NCI-H82 treated with DMSO at 0.1 percent for 48 hours (cell line): ENCODE data around the gene CAPN15.

ENCODE experiments used
- DNase-seq: peaks from one replicate; lab custom pipeline; 2025; ENCODE audit not compliant: unreplicated experiment; lab: John Stamatoyannopoulos, UW

Gene CAPN15

GRCh38 chr16:575354-576196, 48.1 kb downstream of the CAPN15 start:
- DNase-seq = no peak

DNA sequence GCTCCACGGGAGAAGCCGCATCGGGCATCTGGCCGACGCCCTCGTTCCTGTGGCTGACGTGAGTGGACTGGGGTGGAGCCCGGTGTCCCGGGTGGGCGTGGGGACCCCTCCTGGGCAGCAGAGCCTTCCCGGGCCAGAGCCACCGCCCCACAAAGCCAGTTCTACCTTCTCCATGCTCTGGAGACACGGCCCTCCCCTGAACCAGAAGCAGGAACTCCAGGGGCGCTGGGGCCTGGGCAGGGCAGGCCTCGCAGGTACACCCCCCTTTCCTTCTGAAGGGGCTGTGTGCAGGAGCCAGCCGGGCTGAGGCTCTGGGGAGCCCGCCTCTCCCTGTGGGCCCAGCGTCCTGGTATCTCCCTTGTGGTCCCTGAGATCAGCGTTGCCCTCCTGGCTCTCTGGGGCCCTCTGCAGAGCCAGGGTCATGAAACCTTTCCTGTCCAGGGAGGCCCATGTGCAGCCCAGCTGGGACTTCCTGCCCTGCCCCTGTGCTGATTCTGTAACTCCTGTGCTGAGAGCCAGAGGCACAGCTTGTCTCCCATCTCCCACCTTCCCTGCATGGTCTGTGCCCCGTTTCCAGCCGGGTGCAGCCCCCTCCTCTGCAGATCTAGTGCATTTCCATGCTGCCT, 48.8 kb downstream of the CAPN15 start:
- DNase-seq = no peak

DNA sequence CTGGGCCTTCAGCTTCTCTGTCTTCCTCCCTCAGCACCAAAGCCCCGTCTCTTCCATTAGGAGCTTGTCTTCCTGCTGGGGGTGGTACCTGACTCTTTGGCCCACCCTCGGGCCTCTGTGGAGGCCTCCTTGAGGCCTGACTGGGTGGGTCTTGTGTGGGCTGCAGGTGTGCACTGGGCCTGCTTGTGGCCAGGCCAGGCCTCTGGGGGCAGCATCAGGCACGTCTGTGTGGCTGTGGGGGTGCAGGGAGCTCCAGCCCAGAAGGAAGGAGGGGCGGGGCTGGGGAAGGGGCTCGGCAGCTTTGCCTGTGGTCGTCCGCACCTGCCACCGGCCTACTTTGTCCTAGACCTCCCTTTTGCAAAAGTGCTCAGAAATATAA, 49.3 kb downstream of the CAPN15 start:
- no peak for DNase-seq

GRCh38 chr16:577796-578195, 50.3 kb downstream of the CAPN15 start:
- no peak for DNase-seq

DNA sequence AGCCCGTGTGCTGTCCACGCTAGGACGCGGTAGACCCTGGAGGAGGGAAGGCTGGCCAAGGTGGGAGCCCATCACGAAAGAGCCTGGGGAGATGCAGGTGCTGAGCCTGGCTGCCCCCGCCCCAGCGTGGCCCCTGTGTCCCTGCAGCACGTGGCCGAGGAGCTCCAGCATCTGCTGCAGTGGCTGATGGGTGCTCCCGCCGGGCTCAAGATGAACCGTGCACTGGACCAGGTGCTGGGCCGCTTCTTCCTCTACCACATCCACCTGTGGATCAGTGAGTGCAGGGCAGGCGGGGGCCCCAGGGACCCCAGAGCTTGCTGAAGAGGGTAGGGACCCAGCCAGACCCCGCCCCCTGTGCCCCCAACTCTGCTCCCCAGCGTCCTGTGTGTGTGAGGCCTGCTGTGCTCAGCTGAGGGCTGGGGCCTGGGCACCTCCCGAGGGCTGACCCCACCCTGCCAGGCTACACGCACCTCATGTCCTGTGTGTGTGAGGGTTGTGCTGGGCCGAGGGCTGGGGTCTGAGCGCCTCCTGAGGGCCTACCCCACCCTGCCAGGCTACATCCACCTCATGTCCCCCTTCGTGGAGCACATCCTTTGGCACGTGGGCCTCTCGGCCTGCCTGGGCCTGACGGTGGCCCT, 50.8 kb downstream of the CAPN15 start:
- no peak for DNase-seq

DNA sequence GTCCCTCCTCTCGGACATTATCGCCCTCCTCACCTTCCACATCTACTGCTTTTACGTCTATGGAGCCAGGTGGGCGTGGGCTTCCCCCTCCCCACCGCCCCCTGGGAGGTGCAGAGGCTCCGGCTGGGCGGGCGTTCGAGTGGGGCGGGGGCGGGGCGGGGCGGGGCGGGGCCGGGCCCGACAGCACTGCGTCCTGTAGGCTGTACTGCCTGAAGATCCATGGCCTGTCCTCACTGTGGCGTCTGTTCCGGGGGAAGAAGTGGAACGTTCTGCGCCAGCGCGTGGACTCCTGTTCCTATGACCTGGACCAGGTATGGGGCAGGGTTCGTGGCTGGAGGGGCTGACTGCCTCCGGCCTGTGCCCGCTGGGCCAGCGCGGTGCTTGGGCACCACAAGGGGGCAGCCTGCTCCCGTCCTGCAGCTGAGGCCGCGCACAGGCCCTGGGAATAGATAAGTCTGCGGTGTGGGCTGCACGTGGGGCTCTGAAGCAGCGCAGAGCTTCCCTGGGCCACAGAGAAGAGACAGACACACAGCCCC, 51.4 kb downstream of the CAPN15 start:
- peak; percentile 58 for DNase-seq

GRCh38 chr16:580141-580945, 52.8 kb downstream of the CAPN15 start:
- no peak for DNase-seq

GRCh38 chr16:580946-581498, 53.5 kb downstream of the CAPN15 start:
- no peak for DNase-seq

DNA sequence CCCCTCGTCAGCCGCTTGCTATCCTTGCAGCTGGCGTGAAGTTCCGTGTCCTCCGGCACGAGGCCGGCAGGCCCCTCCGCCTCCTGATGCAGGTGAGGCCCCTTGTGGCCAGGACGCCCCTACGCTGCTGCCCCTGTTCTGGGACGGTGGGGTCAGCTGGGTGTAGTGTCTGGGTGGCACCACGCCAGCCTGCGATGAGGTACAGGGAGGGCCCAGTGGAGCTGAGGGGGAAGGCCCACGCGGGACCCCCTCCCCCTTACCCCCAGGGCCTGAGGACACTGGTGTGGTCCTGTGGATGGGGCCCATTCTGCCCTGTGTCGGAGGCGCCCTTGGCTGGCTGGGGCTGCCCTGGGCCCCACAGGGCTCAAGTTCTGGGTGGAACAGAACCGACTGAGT, 54.7 kb downstream of the CAPN15 start:
- no peak for DNase-seq

DNA sequence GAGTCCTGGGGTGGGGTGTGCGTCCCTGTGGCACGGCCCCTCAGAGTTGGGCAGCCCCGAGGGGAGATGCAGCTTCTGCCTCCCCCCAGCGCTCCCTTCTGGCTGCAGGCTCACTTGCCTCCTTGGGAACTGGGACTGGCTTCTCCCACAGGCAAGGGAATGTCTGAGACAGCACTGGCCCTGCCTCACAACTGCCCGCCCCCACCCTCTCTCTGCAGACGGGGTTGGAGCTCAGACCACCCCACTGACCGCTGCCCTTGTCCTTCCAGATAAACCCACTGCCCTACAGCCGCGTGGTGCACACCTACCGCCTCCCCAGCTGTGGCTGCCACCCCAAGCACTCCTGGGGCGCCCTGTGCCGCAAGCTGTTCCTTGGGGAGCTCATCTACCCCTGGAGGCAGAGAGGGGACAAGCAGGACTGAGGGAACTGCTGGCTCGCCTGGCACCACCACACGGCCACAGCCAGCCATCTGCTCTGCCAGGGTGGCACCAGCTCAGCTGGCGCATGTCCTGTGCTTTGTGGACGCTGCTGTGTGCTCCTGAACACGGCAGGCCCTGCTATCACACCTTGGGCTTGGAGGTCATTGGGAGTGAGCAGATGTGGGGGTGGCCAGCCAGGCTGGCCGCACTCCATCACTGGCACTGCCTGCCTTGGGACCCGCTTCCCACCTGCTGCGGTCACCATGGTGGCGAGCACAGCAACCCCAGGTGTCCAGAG, 55.3 kb downstream of the CAPN15 start:
- no peak for DNase-seq

DNA sequence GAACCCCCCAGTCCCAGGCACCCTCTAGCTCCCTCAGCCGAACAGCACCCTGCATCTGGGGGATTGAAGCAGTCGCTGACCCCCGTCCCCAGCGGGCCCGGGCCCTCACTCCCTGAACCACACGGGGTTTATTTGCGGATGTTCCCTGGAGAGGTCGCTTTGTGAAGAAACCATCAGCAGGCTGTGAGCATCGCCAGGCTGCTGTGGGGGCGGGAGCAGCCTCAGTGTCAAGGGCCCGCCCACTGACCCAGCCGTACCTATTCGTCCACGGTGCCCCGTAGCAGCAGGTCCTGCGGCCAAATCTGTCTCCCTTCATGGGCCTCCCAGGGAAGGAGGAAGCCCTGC, 55.9 kb downstream of the CAPN15 start:
- DNase-seq = no peak

GRCh38 chr16:583815-584591, 56.5 kb downstream of the CAPN15 start:
- DNase-seq = no peak

DNA sequence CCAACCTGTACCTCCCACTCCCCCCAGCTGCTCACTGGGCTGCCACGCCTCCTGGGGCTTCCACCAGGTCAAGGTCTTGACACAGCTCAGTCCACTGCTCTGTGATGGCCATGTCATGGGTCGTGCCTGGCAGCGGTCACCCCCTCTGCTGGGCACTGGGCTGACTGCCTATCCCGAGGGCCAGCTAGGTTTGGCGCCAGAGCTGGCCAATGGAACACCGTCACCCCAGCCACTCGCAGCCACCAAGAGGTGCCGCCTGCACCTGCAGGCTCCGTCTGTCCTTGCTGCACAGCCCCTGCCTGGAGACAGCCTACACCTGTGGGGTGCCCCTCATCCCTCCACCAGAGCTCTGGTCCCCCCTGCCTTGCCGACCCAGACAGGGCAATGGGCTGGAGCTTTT, 57.8 kb downstream of the CAPN15 start:
- no peak for DNase-seq

DNA sequence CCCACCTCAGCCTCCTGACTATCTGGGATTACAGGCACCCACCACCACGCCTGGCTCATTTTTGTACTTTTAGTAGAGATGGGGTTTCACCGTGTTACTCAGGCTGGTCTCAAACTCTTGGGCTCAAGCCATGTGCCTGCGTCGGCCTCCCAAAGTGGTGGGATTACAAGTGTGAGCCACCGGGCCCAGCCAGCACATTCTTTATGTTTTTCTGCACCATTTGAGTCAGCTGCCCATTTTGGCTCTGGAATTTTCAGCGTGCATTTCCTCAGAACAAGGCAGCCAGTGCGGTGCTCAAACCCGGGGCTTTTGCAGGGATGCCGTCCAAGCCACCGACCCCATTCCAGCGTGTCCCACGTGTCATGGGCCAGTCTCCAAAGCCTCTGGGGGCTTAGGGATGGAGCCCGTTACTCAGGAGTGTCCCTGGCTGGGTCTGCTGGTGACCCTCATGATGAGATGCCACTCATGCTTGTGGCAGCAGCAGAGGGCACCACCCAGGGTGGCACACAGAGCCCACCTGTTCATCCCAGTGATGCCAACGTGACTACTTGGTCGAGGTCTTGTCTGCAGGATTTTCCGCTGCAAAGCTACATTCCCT, 58.6 kb downstream of the CAPN15 start:
- no peak for DNase-seq

- DNase-seq = no peak
These were observed 59.4 kb downstream of the CAPN15 start for GRCh38 chr16:586645-587590.

DNA sequence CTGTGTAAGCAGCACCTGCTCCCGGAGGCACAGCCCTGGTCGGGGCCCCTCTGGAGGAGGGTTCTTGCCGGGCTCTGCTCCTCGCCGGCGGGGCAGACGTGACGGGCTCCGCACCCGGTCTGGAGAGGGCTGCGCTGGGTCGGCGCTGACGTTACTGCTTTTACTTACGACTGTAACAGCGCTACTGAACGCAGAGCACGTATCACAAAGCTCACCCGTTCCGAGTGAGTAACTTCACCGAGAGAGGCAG, 61.1 kb downstream of the CAPN15 start:
- no peak for DNase-seq

DNA sequence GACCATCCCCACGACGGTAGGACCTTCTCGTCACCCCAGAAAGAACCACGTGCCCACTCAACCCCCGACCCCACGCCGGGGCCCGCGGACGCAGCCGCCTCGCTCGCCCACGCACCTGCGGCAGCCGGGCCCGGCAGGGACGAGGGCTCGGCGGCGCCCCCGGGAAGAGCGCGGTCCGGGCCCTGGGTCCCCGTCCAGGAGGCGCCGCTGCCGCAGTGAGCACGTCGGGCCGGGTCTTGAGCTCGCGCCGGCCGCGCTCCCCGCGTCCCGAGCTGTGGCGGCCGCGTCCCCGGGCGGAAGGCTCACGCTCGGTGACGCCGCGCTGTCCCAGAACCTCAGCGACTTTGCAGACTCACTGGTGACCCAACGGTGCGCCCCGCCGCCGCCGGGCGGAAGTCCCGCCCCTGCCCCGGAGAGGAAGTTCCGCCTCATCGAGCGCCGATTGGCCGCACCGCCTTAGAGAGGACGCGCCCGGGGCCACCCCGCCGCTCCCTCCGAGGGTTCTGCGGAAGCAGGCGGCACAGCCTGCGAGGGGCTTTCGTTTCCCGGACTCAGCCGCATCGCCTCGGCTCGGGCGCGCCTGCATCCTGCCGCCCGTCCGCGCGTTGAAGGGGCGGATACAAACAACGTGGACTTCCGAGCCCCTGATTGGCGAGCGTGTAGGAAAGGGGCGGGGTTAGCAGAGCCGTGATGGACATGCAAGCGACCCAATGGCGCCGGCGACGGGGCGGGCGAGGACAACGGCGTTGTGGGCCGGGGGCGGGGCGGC, 61.6 kb downstream of the CAPN15 start:
- peak; percentile 87 for DNase-seq
